NCI-H1436 treated with DMSO at 0.1 percent for 48 hours (cell line): ENCODE data around the gene RAVER1.
"Not testable (repeated sequence)": the region's sequence is repeated elsewhere in the genome, so short reads cannot be mapped to it uniquely, and the experiment has no call there.

ENCODE experiments used
- DNase-seq: peaks from one replicate; lab custom pipeline; 2025; lab: John Stamatoyannopoulos, UW

RAVER1 gene

GRCh38 chr19:10291554-10292205 is 41.6 kb downstream of the RAVER1 start:
- DNase-seq: no peak

GRCh38 chr19:10290876-10291553 is 42.3 kb downstream of the RAVER1 start:
- DNase-seq: no peak

- no peak for DNase-seq
Observed at GRCh38 chr19:10290357-10290875, 42.9 kb downstream of the RAVER1 start.

GRCh38 chr19:10289836-10290356 is 43.4 kb downstream of the RAVER1 start, which contains the start of gene ICAM5:
ICAM5 (plus strand) TSS chr19:10289952; CDS start chr19:10290044, 92 bp downstream.
- no peak for DNase-seq

- no peak for DNase-seq
Observed at GRCh38 chr19:10289167-10289835, 44.0 kb downstream of the RAVER1 start.

GRCh38 chr19:10288662-10289166 is 44.6 kb downstream of the RAVER1 start:
- no peak for DNase-seq

- DNase-seq: no peak
Observed at GRCh38 chr19:10286803-10287737, 46.3 kb downstream of the RAVER1 start, which contains the start of gene ICAM4. ICAM4 (plus strand) TSS chr19:10286955; CDS start chr19:10287013, 58 bp downstream.

- DNase-seq: no peak
Observed at GRCh38 chr19:10285393-10285792, 47.9 kb downstream of the RAVER1 start.

- DNase-seq: no peak
Observed at GRCh38 chr19:10284960-10285278, 48.4 kb downstream of the RAVER1 start.

- no peak for DNase-seq
Observed at GRCh38 chr19:10284065-10284959, 49.0 kb downstream of the RAVER1 start.

- DNase-seq: no peak
Observed at GRCh38 chr19:10283301-10284064, 49.8 kb downstream of the RAVER1 start.

- not testable (repeated sequence) for DNase-seq
Observed at GRCh38 chr19:10282043-10282442, 51.3 kb downstream of the RAVER1 start.

GRCh38 chr19:10279737-10280442 is 53.4 kb downstream of the RAVER1 start:
- no peak for DNase-seq

GRCh38 chr19:10278935-10279334 is 54.4 kb downstream of the RAVER1 start:
- no peak for DNase-seq

GRCh38 chr19:10277795-10278589 is 55.3 kb downstream of the RAVER1 start:
- DNase-seq: no peak

GRCh38 chr19:10274589-10274988 is 58.7 kb downstream of the RAVER1 start:
- no peak for DNase-seq

- DNase-seq: no peak
Observed at GRCh38 chr19:10271543-10272086, 61.7 kb downstream of the RAVER1 start.
